ENCODE results near the gene ADARB2.
"Not testable (repeated sequence)": the region's sequence is repeated elsewhere in the genome, so short reads cannot be mapped to it uniquely, and the experiment has no call there.

The ADARB2 gene

GRCh38 chr10:1737222-1738061, at the start of gene ADARB2:
Gene ADARB2 (minus strand): TSS chr10:1737525.
- no peak for DNase-seq

GRCh38 chr10:1785835-1786234, 48.5 kb upstream of the ADARB2 start:
- DNase-seq, result no peak

GRCh38 chr10:1782841-1783240, 45.5 kb upstream of the ADARB2 start:
- no peak for DNase-seq

- DNase-seq, result no peak
These were observed 42.5 kb upstream of the ADARB2 start for GRCh38 chr10:1779796-1780195.

GRCh38 chr10:1778375-1778969, 41.1 kb upstream of the ADARB2 start:
- no peak for DNase-seq

- no peak for DNase-seq
These were observed 38.9 kb upstream of the ADARB2 start for GRCh38 chr10:1776127-1776662.

- no peak for DNase-seq
These were observed 37.5 kb upstream of the ADARB2 start for GRCh38 chr10:1774796-1775195.

GRCh38 chr10:1773204-1773603, 35.9 kb upstream of the ADARB2 start:
- not testable (repeated sequence) for DNase-seq

GRCh38 chr10:1766049-1766448, 28.7 kb upstream of the ADARB2 start:
- no peak for DNase-seq

- DNase-seq, result no peak
These were observed 24.8 kb upstream of the ADARB2 start for GRCh38 chr10:1762076-1762475.

- no peak for DNase-seq
These were observed 17.3 kb upstream of the ADARB2 start for GRCh38 chr10:1754506-1755153.

- no peak for DNase-seq
These were observed 14.8 kb upstream of the ADARB2 start for GRCh38 chr10:1752153-1752552.

- DNase-seq, result no peak
These were observed 10.3 kb upstream of the ADARB2 start for GRCh38 chr10:1747590-1748157.

GRCh38 chr10:1746796-1747195, 9.5 kb upstream of the ADARB2 start:
- no peak for DNase-seq

- DNase-seq, result no peak
These were observed 8.6 kb upstream of the ADARB2 start for GRCh38 chr10:1745780-1746456.

GRCh38 chr10:1744524-1744923, 7.2 kb upstream of the ADARB2 start:
- DNase-seq, result no peak

- DNase-seq, result no peak
These were observed 5.8 kb upstream of the ADARB2 start for GRCh38 chr10:1743141-1743540.

- no peak for DNase-seq
These were observed 4.1 kb upstream of the ADARB2 start for GRCh38 chr10:1741450-1741849.

GRCh38 chr10:1739751-1740150, 2.4 kb upstream of the ADARB2 start:
- no peak for DNase-seq

- DNase-seq, result no peak
These were observed 1.6 kb upstream of the ADARB2 start for GRCh38 chr10:1738950-1739349.

GRCh38 chr10:1736972-1737221, 428 bp downstream of the ADARB2 start:
- no peak for DNase-seq

GRCh38 chr10:1736144-1736971, 967 bp downstream of the ADARB2 start:
- DNase-seq, result no peak
